Esophagus muscularis mucosa (tissue), 3 donors: ENCODE measurements around the gene LGALS7B.
"Not testable (repeated sequence)": the region's sequence is repeated elsewhere in the genome, so short reads cannot be mapped to it uniquely, and the experiment has no call there.

Source experiments
- CTCF ChIP-seq, 3 experiments: fragments of 200-600 bp in 2 of 3; fragments of 450-650 bp in 1 of 3; sonication (generic) in 2 of 3; IDR thresholded peaks; one replicate each; pipeline ENCODE4 v1.5.1; 2017 to 2019; ENCODE audit warnings: antibody characterized with exemption in 3 of 3, mild to moderate bottlenecking in 2 of 3, moderate library complexity in 1 of 3
- POLR2A ChIP-seq: fragments of 450-650 bp; IDR thresholded peaks from one replicate; pipeline ENCODE4 v1.6.1; 2017; ENCODE audit warnings: antibody characterized with exemption, moderate library complexity, mild to moderate bottlenecking, low read depth
- POLR2AphosphoS5 ChIP-seq, 2 donors: sonication (generic); formaldehyde crosslinking; IDR thresholded peaks; one replicate each; pipeline ENCODE4 v1.6.1; 2017; ENCODE audit warnings: antibody characterized with exemption in 2 of 2

- not testable (repeated sequence) for TF ChIP-seq CTCF (IDR thresholded peaks at IDR 0.05); POLR2A; POLR2AphosphoS5 (IDR thresholded peaks at IDR 0.05)
These were observed 35.2 kb upstream of the LGALS7B start for GRCh38 chr19:38753783-38754182.
